Activated T-helper 2 cell treated with anti-CD3 and anti-CD28 coated beads, Interferon-gamma antibody, Interleukin-2, Interleukin-4, amounts not matched to agents 10 μg/mL and 5 μg/mL and 100 μg/mL, durations not matched to agents 14 hours and 24 hours and 36 hours (primary cell): ENCODE data around the gene PSD. TPM values are rescaled to one million over a fixed set of nuclear protein-coding genes. Genes with fewer than 3 reads are reported as not detected.
A peak's percentile ranks its signal among the peaks of the same experiment; 100 is the strongest.
"Not testable (repeated sequence)": the region's sequence is repeated elsewhere in the genome, so short reads cannot be mapped to it uniquely, and the experiment has no call there.

Source experiments
- DNase-seq: peaks from one replicate; pipeline ENCODE4 v3.0.0; 2021; ENCODE audit warnings: low spot score
- H3K27ac Mint-ChIP-seq: one replicate; pipeline ENCODE4 v1.8.0; 2021; ENCODE audit warnings: mixed read lengths
- H3K27me3 Mint-ChIP-seq: one replicate; pipeline ENCODE4 v1.8.0; 2021; ENCODE audit warnings: low read depth, mixed read lengths
- H3K36me3 Mint-ChIP-seq: one replicate; pipeline ENCODE4 v1.8.0; 2021; ENCODE audit warnings: low read depth, mixed read lengths
- H3K4me1 Mint-ChIP-seq: one replicate; pipeline ENCODE4 v1.8.0; 2021; ENCODE audit warnings: low read depth, mixed read lengths
- H3K4me3 Mint-ChIP-seq: one replicate; pipeline ENCODE4 v1.8.0; 2021; ENCODE audit warnings: low read depth, mild to moderate bottlenecking, moderate library complexity, mixed read lengths
- H3K9me3 Mint-ChIP-seq: one replicate; pipeline ENCODE4 v1.8.0; 2021; ENCODE audit warnings: mixed read lengths
- intact Hi-C: fragments of 100-400 bp; cut with micrococcal nuclease; formaldehyde crosslinking; loops from one replicate; pipeline ENCODE4 v1.15.1; 2023
- total RNA-seq: library from RNA; stranded (reverse); gene quantifications from 2 replicates; pipeline ENCODE4 v1.2.3, GENCODE V29; 2022

The PSD gene
- total RNA-seq, 1 donor from 2014 or later = 10.6 TPM

- intact Hi-C loops, H3K27me3 Mint-ChIP-seq: not testable (repeated sequence)
Measured at GRCh38 chr10:102454662-102455487, 36.3 kb upstream of the PSD start.

GRCh38 chr10:102453502-102453901 lies 34.9 kb upstream of the PSD start:
- Mint-ChIP-seq H3K4me3 (no peak overlapping the region), H3K36me3 (peaks cover 26% of the 10 kb centered on the region), H3K27me3 (no peaks in the 10 kb centered on the region), H3K4me1 (peaks cover 23% of the 10 kb centered on the region), H3K9me3 (no peaks in the 10 kb centered on the region), H3K27ac (peak overlapping the region; percentile 26)
- intact Hi-C loops = loop anchor here (1.0 to 2.0 kb wide), 3 partner anchors 8 to 59 kb away; partner anchors contain the start of genes ACTR1A and SUFU
- DNase-seq = no peak

More at GRCh38 chr10:102454662-102455487, 36.3 kb upstream of the PSD start:
- not testable (repeated sequence) for DNase-seq, H3K27ac Mint-ChIP-seq, H3K9me3 Mint-ChIP-seq, H3K4me3 Mint-ChIP-seq
- peaks cover 26% of the 10 kb centered on the region for H3K36me3 Mint-ChIP-seq
- peaks cover 16% of the 10 kb centered on the region for H3K4me1 Mint-ChIP-seq

- H3K27me3 Mint-ChIP-seq = no peaks in the 10 kb centered on the region
- intact Hi-C loops = loop anchor here (1.0 to 2.0 kb wide), 3 partner anchors 8 to 59 kb away; partner anchors contain the start of genes ACTR1A and SUFU
- DNase-seq = peak; percentile 49
- H3K27ac Mint-ChIP-seq = peak overlapping the region; percentile 80
- H3K4me3 Mint-ChIP-seq = peak overlapping the region; percentile 86
- H3K36me3 Mint-ChIP-seq = peaks cover 26% of the 10 kb centered on the region
- H3K4me1 Mint-ChIP-seq = peaks cover 23% of the 10 kb centered on the region
- H3K9me3 Mint-ChIP-seq = no peaks in the 10 kb centered on the region
Measured at GRCh38 chr10:102452672-102453340, 34.2 kb upstream of the PSD start.

- H3K27ac Mint-ChIP-seq = peak within 1 kb of the TSS; percentile 80
- H3K36me3 Mint-ChIP-seq = peaks cover 26% of the 10 kb centered on the region
- intact Hi-C loops = no loop called here
- peak within 1 kb of the TSS; percentile 86 for H3K4me3 Mint-ChIP-seq
- peaks cover 23% of the 10 kb centered on the region for H3K4me1 Mint-ChIP-seq
- H3K27me3 Mint-ChIP-seq = no peaks in the 10 kb centered on the region
- no peak for DNase-seq
- H3K9me3 Mint-ChIP-seq = no peaks in the 10 kb centered on the region
Measured at GRCh38 chr10:102451105-102451969, 32.8 kb upstream of the PSD start, which contains the start of gene C10orf95. Gene C10orf95 (minus strand): TSS chr10:102451543. CDS start chr10:102451093, 450 bp downstream.

GRCh38 chr10:102450374-102451104 lies 32.0 kb upstream of the PSD start:
- Mint-ChIP-seq H3K27me3 (no peaks in the 10 kb centered on the region), H3K27ac (peak overlapping the region; percentile 87), H3K36me3 (peaks cover 24% of the 10 kb centered on the region), H3K4me1 (peaks cover 23% of the 10 kb centered on the region), H3K4me3 (peak overlapping the region; percentile 94), H3K9me3 (no peaks in the 10 kb centered on the region)
- DNase-seq = peak; percentile 88
- intact Hi-C loops = loop anchor here (1.0 kb wide), 3 partner anchors 18 to 51 kb away; partner anchors contain the start of gene CUEDC2

GRCh38 chr10:102450124-102450373 lies 31.5 kb upstream of the PSD start:
- no peaks in the 10 kb centered on the region for H3K9me3 Mint-ChIP-seq
- peaks cover 21% of the 10 kb centered on the region for H3K36me3 Mint-ChIP-seq
- peaks cover 23% of the 10 kb centered on the region for H3K4me1 Mint-ChIP-seq
- intact Hi-C loops = loop anchor here (1.0 kb wide), 3 partner anchors 18 to 51 kb away; partner anchors contain the start of gene CUEDC2
- peak overlapping the region; percentile 87 for H3K27ac Mint-ChIP-seq
- peak overlapping the region; percentile 94 for H3K4me3 Mint-ChIP-seq
- no peaks in the 10 kb centered on the region for H3K27me3 Mint-ChIP-seq
- no peak for DNase-seq

GRCh38 chr10:102449321-102450123 lies 30.9 kb upstream of the PSD start:
- peak overlapping the region; percentile 94 for H3K4me3 Mint-ChIP-seq
- DNase-seq = peak; percentile 82
- H3K4me1 Mint-ChIP-seq = peaks cover 23% of the 10 kb centered on the region
- H3K27me3 Mint-ChIP-seq = no peaks in the 10 kb centered on the region
- intact Hi-C loops = loop anchor here (1.0 kb wide), 4 partner anchors 13 to 50 kb away; partner anchors contain the start of gene CUEDC2
- no peaks in the 10 kb centered on the region for H3K9me3 Mint-ChIP-seq
- peak overlapping the region; percentile 87 for H3K27ac Mint-ChIP-seq
- peaks cover 23% of the 10 kb centered on the region for H3K36me3 Mint-ChIP-seq

GRCh38 chr10:102444851-102445250 lies 26.3 kb upstream of the PSD start:
- no peaks in the 10 kb centered on the region for H3K9me3 Mint-ChIP-seq

GRCh38 chr10:102438374-102438773 lies 19.8 kb upstream of the PSD start:
- peaks cover 37% of the 10 kb centered on the region for H3K4me1 Mint-ChIP-seq
- intact Hi-C loops = no loop called here

More at GRCh38 chr10:102444851-102445250, 26.3 kb upstream of the PSD start:
- Mint-ChIP-seq H3K27ac (no peak overlapping the region), H3K4me3 (no peak overlapping the region), H3K4me1 (peaks cover 9% of the 10 kb centered on the region), H3K36me3 (peaks cover 3% of the 10 kb centered on the region), H3K27me3 (no peaks in the 10 kb centered on the region)
- DNase-seq = no peak
- intact Hi-C loops = no loop called here

GRCh38 chr10:102437515-102437914 lies 18.9 kb upstream of the PSD start:
- DNase-seq = no peak
- Mint-ChIP-seq H3K4me3 (peak overlapping the region; percentile 91), H3K4me1 (peaks cover 43% of the 10 kb centered on the region), H3K27ac (peak overlapping the region; percentile 38), H3K9me3 (no peaks in the 10 kb centered on the region), H3K36me3 (peaks cover 23% of the 10 kb centered on the region), H3K27me3 (no peaks in the 10 kb centered on the region)
- intact Hi-C loops = no loop called here

More at GRCh38 chr10:102438374-102438773, 19.8 kb upstream of the PSD start:
- Mint-ChIP-seq H3K4me3 (peak overlapping the region; percentile 66), H3K9me3 (no peaks in the 10 kb centered on the region), H3K36me3 (peaks cover 23% of the 10 kb centered on the region), H3K27ac (no peak overlapping the region), H3K27me3 (no peaks in the 10 kb centered on the region)
- no peak for DNase-seq

- Mint-ChIP-seq H3K36me3 (peaks cover 26% of the 10 kb centered on the region), H3K4me1 (peaks cover 47% of the 10 kb centered on the region)
Measured at GRCh38 chr10:102436312-102436711, 17.7 kb upstream of the PSD start.

More at GRCh38 chr10:102436312-102436711, 17.7 kb upstream of the PSD start:
- intact Hi-C loops = loop anchor here (1.0 kb wide), 1 partner anchor 13 kb away; no protein-coding TSS in a partner anchor
- H3K27ac Mint-ChIP-seq = peak overlapping the region; percentile 71
- no peaks in the 10 kb centered on the region for H3K9me3 Mint-ChIP-seq
- DNase-seq = no peak
- H3K27me3 Mint-ChIP-seq = no peaks in the 10 kb centered on the region
- H3K4me3 Mint-ChIP-seq = peak overlapping the region; percentile 91
